ENCODE data around the gene WAPL. TPM values are rescaled to one million over a fixed set of nuclear protein-coding genes. Genes with fewer than 3 reads are reported as not detected.

The WAPL gene
- total RNA-seq, 1 donor from 2014 or later = 79.4 TPM

GRCh38 chr10:86423739-86424138 is 97.9 kb downstream of the WAPL start:
- H3K36me3 Mint-ChIP-seq = no peaks in the 10 kb centered on the region
- Histone ChIP-seq H3K4me3 (no peak overlapping the region), H4K20me1 (ENCODE audit: low read depth) (no peaks in the 10 kb centered on the region), H3K4me1 (no peaks in the 10 kb centered on the region), H3F3A (ENCODE audit: low read depth) (no peaks in the 10 kb centered on the region), H3K9me3 (ENCODE audit: low read depth) (no peaks in the 10 kb centered on the region), H3K4me2 (no peak overlapping the region), H3K79me2 (ENCODE audit: low read depth) (no peaks in the 10 kb centered on the region), H3K36me3 (no peaks in the 10 kb centered on the region), H3K9ac (no peak overlapping the region), H2AFZ (replicated peaks) (peak overlapping the region; percentile 45), H3K27me3 (no peaks in the 10 kb centered on the region), H3K27ac (no peak overlapping the region)
- H3K4me3 Mint-ChIP-seq = no peak overlapping the region
- DNase-seq (ENCODE audit: low spot score) = no peak
- H3K9me3 Mint-ChIP-seq = no peaks in the 10 kb centered on the region
- TF ChIP-seq EZH2 (IDR thresholded peaks at IDR 0.05) (no peak), EZH2phosphoT487 (IDR thresholded peaks at IDR 0.05) (no peak)
- H3K4me1 Mint-ChIP-seq = no peaks in the 10 kb centered on the region
- no peaks in the 10 kb centered on the region for H3K27me3 Mint-ChIP-seq (ENCODE audit: insufficient read depth, low read depth)
- H3K27ac Mint-ChIP-seq = no peak overlapping the region

GRCh38 chr10:86419101-86419500 is 102.5 kb downstream of the WAPL start:
- H3K9me3 Mint-ChIP-seq = no peaks in the 10 kb centered on the region
- H3K27ac ChIP-seq = no peak overlapping the region
- H4K20me1 ChIP-seq (ENCODE audit: low read depth) = no peaks in the 10 kb centered on the region
- H3K79me2 ChIP-seq (ENCODE audit: low read depth) = no peaks in the 10 kb centered on the region
- H3K36me3 ChIP-seq = no peaks in the 10 kb centered on the region
- H3K4me2 ChIP-seq = no peak overlapping the region
- no peaks in the 10 kb centered on the region for H3F3A ChIP-seq (ENCODE audit: low read depth)
- no peak for DNase-seq (ENCODE audit: low spot score)
- TF ChIP-seq, protein P1, sequence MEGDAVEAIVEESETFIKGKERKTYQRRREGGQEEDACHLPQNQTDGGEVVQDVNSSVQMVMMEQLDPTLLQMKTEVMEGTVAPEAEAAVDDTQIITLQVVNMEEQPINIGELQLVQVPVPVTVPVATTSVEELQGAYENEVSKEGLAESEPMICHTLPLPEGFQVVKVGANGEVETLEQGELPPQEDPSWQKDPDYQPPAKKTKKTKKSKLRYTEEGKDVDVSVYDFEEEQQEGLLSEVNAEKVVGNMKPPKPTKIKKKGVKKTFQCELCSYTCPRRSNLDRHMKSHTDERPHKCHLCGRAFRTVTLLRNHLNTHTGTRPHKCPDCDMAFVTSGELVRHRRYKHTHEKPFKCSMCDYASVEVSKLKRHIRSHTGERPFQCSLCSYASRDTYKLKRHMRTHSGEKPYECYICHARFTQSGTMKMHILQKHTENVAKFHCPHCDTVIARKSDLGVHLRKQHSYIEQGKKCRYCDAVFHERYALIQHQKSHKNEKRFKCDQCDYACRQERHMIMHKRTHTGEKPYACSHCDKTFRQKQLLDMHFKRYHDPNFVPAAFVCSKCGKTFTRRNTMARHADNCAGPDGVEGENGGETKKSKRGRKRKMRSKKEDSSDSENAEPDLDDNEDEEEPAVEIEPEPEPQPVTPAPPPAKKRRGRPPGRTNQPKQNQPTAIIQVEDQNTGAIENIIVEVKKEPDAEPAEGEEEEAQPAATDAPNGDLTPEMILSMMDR (IDR thresholded peaks at IDR 0.05) = no peak
- TF ChIP-seq EZH2 (IDR thresholded peaks at IDR 0.05) (no peak), EZH2phosphoT487 (IDR thresholded peaks at IDR 0.05) (no peak)
- no peaks in the 10 kb centered on the region for H3K4me1 ChIP-seq
- H3K9me3 ChIP-seq (ENCODE audit: low read depth) = no peaks in the 10 kb centered on the region
- no peak overlapping the region for H3K4me3 ChIP-seq
- no peak overlapping the region for H2AFZ ChIP-seq (replicated peaks)
- no peak overlapping the region for H3K4me3 Mint-ChIP-seq
- peaks cover 4% of the 10 kb centered on the region for H3K27me3 Mint-ChIP-seq (ENCODE audit: insufficient read depth, low read depth)
- no peaks in the 10 kb centered on the region for H3K4me1 Mint-ChIP-seq
- no peak overlapping the region for H3K9ac ChIP-seq
- H3K27ac Mint-ChIP-seq = no peak overlapping the region
- H3K27me3 ChIP-seq = no peaks in the 10 kb centered on the region
- H3K36me3 Mint-ChIP-seq = no peaks in the 10 kb centered on the region

DNA sequence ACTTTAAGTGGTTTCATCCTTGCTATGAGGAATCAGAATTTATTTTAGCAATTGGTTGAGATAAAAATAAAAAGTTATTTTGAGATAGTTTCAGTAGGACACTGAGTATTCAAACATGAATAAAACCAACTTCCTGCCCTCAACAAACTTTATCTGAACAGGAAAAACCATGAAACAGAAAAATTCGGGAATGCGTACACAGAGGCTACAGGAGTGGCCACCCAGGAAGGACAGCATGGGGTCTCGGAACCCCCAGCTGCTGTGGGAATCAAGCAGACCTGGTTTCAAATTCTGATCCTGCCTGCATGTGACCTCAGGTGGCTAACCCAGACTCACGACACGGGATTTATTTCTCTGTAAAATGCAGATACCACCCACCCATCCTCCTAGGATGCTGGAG is 106.0 kb downstream of the WAPL start:
- no peaks in the 10 kb centered on the region for H3K27me3 ChIP-seq
- Mint-ChIP-seq H3K4me1 (no peaks in the 10 kb centered on the region), H3K27ac (no peak overlapping the region), H3K36me3 (no peaks in the 10 kb centered on the region), H3K9me3 (peaks cover 2% of the 10 kb centered on the region), H3K4me3 (no peak overlapping the region), H3K27me3 (ENCODE audit: insufficient read depth, low read depth) (peaks cover 7% of the 10 kb centered on the region)
- no peaks in the 10 kb centered on the region for H3K79me2 ChIP-seq (ENCODE audit: low read depth)
- no peaks in the 10 kb centered on the region for H3K4me1 ChIP-seq
- no peak overlapping the region for H3K4me3 ChIP-seq
- peak; percentile 2 for DNase-seq (ENCODE audit: low spot score)
- no peaks in the 10 kb centered on the region for H3K36me3 ChIP-seq
- no peaks in the 10 kb centered on the region for H3F3A ChIP-seq (ENCODE audit: low read depth)
- TF ChIP-seq, protein P1 (IDR thresholded peaks at IDR 0.05) = no peak
- TF ChIP-seq EZH2 (IDR thresholded peaks at IDR 0.05) = no peak
- TF ChIP-seq EZH2phosphoT487 (IDR thresholded peaks at IDR 0.05) = no peak
- no peak overlapping the region for H2AFZ ChIP-seq (replicated peaks)
- no peak overlapping the region for H3K4me2 ChIP-seq
- H3K27ac ChIP-seq = no peak overlapping the region
- no peaks in the 10 kb centered on the region for H4K20me1 ChIP-seq (ENCODE audit: low read depth)
- no peaks in the 10 kb centered on the region for H3K9me3 ChIP-seq (ENCODE audit: low read depth)
- H3K9ac ChIP-seq = no peak overlapping the region

GRCh38 chr10:86415116-86415515 is 106.5 kb downstream of the WAPL start:
- no peak overlapping the region for H3K4me3 Mint-ChIP-seq
- TF ChIP-seq, protein P1 (IDR thresholded peaks at IDR 0.05) = no peak
- TF ChIP-seq EZH2 (IDR thresholded peaks at IDR 0.05) (no peak), EZH2phosphoT487 (IDR thresholded peaks at IDR 0.05) (no peak)
- H3K27ac Mint-ChIP-seq = no peak overlapping the region

More at GRCh38 chr10:86415116-86415515, 106.5 kb downstream of the WAPL start:
- no peak overlapping the region for H3K27ac ChIP-seq
- H3K4me2 ChIP-seq = no peak overlapping the region
- Mint-ChIP-seq H3K27me3 (ENCODE audit: insufficient read depth, low read depth) (peaks cover 7% of the 10 kb centered on the region), H3K9me3 (peaks cover 2% of the 10 kb centered on the region), H3K36me3 (no peaks in the 10 kb centered on the region), H3K4me1 (no peaks in the 10 kb centered on the region)
- no peaks in the 10 kb centered on the region for H4K20me1 ChIP-seq (ENCODE audit: low read depth)
- H3K4me3 ChIP-seq = no peak overlapping the region
- DNase-seq (ENCODE audit: low spot score) = no peak
- no peaks in the 10 kb centered on the region for H3F3A ChIP-seq (ENCODE audit: low read depth)
- no peaks in the 10 kb centered on the region for H3K9me3 ChIP-seq (ENCODE audit: low read depth)
- no peaks in the 10 kb centered on the region for H3K79me2 ChIP-seq (ENCODE audit: low read depth)
- H3K27me3 ChIP-seq = no peaks in the 10 kb centered on the region
- H3K9ac ChIP-seq = no peak overlapping the region
- no peaks in the 10 kb centered on the region for H3K4me1 ChIP-seq
- H2AFZ ChIP-seq (replicated peaks) = no peak overlapping the region
- no peaks in the 10 kb centered on the region for H3K36me3 ChIP-seq
